GM21717 (cell line): Measurements from ENCODE around the gene MEGF6.
"Not testable (repeated sequence)": the region's sequence is repeated elsewhere in the genome, so short reads cannot be mapped to it uniquely, and the experiment has no call there.

ENCODE experiments used
- ATAC-seq: cut with Tn5 transposase; IDR thresholded peaks from one replicate; pipeline ENCODE4 v1.9.1; 2021; ENCODE audit warnings: mild to moderate bottlenecking, moderate library complexity; ENCODE audit not compliant: unreplicated experiment

MEGF6 gene

DNA sequence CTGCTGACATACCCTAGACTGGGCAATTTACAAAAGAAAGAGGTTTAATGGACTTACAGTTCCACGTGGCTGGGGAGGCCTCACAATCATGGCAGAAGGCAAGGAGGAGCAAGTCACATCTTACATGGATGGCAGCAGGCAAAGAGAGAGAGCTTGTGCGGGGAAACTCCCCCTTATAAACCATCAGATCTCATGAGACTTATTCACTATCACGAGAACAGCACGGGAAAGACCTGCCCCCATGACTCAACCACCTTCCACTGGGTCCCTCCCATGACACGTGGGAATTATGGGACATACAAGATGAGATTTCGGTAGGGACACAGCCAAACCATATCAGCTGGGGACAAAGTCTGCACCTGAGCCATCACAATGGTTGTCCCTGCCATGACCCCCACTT is 35.8 kb downstream of the MEGF6 start:
- ATAC-seq = not testable (repeated sequence)

DNA sequence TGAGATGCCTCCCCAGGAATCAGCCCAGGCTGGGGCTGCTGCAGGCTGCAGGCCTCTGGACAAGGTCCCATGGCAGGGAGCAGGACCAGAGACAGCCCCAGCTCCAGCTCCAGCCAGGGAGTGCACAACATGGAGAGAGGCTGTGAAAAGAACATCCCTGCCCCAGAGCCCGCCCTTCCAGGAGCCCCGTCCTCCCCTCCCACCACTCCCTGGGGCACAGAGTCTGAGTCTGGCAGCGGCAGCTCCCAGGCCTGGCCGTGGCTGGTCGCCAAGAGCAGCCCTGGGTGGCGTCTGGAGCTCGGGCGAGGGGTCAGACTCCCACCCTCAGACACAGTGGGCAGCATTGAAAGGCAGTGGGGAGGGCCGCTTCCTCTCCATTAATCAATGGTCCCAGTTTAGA is 37.8 kb downstream of the MEGF6 start:
- no peak for ATAC-seq

DNA sequence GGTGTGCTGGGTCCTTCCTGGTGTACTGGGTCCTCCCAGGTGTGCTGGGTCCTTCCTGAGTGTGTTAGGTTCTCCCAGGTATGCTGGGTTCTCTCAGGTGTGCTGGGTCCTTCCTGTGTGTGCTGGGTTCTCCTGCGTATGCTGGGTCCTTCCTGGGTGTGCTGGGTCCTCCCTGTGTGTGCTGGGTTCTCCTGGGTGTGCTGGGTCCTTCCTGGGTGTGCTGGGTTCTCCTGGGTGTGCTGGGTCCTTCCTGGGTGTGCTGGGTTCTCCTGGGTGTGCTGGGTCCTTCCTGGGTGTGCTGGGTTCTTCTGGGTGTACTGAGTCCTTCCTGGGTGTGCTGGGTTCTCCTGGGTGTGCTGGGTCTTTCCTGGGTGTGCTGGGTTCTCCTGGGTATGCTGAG is 38.7 kb downstream of the MEGF6 start:
- ATAC-seq = not testable (repeated sequence)

DNA sequence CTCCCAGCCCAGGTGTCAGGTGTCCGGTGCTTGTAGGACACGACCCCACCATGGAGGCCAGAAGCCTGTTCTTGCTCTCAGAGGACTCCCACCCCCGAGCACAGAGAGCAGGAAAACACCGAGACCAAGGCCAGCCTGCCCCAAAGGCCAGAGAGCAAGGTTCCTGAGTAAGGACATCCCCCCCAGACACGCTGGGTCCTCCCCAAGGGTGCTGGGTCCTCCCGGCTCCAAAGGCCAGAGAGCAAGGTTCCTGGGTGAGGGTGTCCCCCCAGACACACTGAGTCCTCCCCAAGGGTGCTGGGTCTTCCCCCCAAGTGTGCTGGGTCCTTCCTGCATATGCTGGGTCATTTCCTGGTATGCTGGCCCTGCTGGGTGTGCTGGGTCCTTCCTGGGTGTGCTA is 40.0 kb downstream of the MEGF6 start:
- no peak for ATAC-seq

DNA sequence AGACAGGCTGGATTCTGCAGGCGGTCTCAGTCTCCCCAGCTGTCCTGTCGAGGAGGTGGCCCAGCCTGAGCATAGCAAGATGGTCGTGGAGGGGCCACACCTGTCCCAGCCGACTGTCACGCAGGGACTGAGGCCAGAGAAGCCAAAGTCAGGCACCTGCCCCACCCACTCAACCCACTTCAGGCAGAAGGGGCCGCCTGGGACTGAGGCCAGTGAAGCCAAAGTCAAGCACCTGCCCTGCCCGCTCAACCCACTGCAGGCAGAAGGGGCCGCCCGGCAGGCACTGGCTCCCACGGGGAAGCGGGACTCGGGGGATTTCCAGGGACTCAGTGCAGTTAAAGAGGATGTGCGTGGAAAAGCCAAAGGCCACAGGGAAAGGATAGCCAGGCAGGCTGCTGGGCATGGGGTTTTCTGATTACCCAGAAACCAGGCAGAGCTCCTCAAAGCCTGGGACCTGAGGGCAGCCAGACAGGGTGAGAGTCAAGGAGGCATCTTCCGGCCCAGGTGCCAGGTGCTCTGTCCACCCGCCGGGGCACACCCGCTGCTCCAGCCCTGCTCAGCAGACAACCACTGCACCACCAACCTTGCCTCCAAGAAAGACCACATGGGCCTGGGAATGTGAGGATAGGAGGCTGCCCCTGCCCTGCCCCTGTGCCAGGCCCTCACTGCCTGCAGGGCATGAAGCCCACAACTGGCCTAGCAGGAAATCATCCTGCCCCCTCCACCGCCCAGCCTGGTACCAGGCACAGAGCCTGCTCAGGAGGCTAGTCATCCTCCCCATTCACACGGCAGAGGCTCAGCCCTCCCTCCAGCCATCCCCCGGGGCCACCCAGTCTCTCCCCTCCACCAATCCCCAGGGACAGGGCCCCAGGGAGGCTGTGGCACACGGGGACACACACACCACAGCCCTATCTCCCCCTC is 41.0 kb downstream of the MEGF6 start:
- no peak for ATAC-seq

DNA sequence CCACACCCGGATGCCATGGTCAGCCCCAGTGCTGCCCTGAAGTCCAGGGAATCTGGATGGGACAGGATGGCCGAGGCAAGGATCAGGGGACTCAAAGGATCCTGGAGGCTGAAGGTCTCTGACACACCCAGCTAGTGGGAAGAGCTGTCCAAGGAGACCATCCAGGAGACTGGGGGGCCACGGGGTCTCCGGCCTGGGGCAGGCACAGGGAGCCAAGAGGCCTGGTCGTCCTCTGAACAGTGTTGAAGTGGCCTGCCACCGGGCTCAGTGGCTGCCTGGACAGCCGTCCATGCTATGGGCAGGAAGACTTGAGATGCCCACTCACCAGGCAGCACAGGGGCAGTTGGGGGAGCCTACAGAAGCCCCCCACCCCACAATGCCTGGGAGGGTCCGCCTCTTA is 41.9 kb downstream of the MEGF6 start:
- ATAC-seq = no peak

DNA sequence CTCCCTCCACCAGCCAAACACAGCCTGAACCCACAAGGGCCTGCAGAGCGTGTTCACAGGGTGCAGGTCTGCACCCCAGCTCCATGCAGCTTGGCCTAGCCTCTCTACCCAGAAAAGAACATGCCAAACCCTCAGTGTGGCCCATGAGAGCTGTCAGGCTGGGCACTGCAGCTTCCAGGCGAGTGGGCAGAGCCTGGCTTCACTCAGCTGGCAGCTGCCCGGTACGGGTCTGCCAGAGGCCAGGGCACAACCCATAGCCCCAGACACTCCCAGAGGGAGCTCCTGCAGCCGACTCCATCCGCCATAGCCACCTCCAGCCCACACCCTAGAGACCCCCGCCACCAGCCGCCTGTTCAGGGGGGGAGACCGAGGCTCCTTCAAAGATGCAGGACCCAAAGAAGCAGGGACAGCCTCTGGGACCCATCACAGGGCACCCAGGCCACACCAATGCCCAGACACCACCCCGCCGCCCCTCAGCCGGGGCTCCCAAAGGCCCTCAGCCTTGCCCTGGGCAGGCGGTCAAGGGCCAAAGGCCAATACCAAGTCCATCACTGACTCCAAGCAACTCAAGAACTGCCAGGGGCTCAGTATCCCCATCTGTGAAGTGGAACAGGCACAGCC is 42.4 kb downstream of the MEGF6 start:
- ATAC-seq = no peak

DNA sequence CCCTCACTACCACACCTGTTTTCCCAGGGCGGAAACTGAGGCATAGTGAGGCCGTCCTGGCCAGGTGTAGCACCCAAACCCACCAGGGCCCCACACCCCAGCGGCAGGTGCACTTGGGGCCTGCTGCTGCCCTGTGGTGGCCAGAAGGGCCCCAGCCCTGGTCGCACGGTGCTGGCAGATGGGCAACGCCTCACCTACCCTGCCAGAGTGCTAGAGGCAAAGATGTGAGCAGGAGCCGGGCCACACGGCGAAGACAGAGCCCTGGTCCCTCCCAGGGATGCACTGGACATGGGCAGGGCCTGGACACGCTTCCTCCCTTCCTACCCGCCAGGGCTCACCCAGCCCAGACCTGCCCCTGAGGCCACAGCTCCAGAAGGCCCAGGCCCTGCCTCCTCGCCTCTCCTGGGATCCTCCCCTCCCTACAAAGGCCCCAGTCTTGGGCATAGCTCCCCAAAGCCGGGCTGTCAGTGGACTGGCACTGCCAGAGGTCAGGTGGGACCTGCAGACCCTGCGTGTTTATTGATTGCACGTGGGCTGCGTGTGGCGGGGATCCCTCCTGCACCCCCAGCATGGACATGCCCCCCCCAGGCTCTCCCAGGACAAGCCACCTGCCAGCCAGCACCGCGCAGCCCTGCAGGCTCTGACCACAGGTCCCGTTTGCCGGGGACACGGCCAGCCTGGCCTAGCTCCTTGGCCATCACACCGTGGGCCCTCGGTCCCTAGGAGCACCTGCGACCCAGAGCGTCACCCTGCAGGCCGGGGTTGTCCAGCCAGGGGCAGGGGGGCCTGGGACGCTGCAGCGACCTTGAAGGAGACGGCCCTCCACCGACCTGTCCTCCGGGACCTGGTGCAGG is 44.1 kb downstream of the MEGF6 start:
- ATAC-seq = no peak

DNA sequence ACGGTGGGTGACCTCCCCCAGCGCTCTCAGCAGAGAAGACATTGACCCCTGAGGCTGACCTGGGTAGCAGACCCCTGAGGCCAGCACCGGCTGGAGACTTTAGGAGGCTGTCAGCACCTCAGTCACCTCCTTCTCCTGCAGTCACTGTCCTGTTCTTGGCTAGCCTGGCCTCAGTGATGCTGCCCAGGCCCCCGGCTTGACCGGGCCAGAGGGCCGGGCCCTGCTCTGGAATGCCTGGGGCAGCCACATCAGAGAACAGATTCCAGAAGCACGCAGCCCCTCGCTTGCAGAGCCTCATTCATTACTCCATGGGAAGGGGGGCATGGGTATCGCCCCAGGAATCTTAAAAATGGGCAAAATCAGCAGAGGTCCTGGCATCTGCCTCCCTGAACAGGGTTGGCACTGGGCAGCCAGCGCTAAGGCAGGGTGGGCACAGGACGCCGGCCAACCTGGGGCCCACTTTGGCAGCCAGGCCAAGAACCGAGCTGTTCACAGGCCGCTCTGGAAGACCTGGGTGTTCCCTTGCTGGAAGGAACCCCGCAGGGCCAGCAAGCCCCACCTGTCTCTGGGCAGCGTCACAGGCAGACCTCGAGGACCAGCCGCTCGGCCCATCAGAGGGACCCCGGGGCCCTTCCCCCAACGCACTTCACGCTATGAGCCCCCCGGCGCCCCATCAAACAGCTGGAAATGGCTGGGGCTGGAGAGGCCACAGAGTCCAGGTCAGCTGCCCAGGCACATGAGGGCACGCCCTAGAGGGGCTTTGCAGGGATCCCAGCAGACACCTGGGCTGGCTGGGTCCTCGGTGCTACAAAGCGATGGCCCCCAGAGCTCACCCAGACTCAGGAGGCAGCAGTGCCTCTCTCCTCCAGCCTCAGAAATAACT is 45.1 kb downstream of the MEGF6 start:
- no peak for ATAC-seq

DNA sequence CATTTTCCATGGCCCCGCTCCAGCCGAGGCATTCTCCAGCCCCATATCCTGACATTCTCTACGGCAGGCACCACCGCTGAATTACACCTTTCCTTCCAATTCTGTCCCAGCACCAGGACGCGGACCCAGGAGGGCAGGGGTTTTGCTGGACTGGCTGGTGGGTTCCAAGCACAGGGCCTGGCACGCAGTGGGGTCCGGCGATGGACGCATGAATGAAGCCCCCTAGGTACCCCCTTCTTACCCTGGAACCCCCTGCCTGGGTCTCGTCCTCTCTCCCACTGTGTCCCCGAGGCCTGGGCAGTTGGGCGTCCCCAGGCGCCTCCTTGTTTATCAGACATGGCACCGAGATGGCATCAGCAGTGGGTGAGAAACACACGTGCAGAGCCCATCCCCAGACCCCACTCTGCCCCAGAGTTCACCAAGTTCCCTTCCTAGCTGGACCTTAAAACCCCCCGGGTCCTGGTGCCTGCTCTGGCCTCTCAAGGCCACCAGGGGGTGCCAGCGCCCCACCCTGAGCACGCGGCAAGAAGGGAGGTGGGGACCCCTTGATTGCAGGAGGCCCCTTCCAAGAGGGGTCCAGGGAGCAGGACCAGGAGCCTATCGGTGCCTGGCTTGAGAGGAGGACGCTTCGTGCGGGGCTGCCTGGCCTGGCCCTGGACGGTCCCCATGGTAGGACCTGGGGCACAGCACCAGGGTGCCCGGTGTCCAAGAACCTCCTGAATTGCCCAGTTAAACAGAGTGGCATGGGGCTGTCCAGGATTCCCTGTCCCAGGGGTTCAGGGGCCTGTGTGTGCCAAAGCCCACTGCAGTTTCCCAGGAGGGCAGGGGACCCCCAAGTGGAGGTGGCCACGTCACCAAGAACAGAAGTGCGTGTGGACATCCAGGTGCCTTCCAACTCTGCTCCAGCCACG is 46.1 kb downstream of the MEGF6 start:
- no peak for ATAC-seq

DNA sequence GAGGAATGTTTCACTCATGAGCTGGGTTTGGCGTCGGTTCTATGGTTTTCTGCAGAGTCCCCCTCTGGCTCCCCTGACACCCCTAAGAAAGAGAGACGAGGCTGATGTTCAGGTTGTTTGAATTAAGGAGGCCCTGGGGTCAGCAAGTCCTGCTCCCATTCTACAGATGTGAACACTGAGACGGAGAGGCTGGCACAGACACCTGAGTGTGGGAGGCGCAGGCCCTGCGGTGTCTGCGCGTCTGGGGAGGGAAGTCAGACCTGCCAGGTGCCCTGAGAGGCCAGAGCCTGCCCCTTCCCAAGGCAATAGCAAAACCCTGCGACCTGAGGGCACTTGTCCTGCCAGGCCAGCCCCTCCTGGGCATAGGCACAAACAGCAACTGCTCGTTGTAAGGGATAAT is 47.7 kb downstream of the MEGF6 start:
- no peak for ATAC-seq

DNA sequence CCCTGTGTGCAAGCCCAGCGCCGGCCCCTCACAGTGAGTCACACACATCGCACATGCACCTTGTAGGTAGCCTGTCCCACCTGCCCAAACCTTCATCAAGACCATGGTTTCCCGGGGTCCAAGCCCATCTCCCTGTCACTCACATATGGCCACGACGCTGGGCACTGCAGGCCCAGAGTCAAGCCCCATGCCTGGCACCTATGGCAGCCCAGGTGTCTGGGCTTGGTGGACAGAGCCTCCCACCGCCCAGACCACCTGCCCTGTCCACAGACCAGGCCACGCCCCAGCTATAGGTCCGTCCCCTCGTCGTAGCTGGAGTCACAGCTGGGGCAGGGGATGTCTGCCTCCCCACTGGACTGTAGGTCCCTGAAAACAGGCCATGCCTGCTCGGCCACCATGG is 48.2 kb downstream of the MEGF6 start:
- no peak for ATAC-seq

DNA sequence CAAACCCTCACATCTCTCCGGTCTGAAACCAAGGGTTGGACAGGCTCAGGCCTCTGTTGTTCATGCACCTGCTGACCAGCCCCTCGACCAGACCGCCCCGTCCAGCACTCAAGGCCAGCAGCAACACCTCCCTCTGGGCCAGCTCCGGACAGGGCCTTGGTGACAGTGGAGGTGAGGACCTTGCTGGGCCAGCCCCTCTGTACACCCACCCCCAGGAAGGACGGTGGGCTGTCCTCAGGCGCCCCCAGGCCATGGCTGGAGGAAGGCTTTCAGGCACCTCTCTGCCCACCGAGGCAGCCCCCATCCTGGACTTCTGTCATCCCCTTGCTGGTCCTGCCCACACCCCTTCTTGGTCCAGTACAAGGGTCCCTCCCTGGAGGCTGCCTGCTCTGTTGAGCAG is 48.6 kb downstream of the MEGF6 start:
- no peak for ATAC-seq

DNA sequence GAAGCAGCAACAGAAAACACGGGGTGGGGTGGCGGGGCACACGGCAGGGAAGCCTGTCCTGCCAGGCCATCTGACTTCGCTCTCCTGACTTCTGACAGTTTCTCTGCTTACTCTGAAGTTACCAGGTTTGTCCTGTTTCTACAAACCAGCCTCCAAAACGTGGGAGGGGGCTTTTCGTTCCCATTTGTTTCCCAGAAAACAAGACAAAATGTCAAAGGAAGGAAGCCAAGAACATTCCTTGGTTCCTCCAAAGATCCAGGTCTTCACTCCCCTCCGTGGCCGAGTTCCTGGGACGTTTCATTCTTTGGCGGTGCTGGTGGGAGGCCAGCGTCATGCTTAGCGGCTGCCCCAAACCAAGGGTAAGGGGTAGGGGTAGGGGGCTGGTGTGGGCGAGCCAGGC is 49.6 kb downstream of the MEGF6 start:
- no peak for ATAC-seq

DNA sequence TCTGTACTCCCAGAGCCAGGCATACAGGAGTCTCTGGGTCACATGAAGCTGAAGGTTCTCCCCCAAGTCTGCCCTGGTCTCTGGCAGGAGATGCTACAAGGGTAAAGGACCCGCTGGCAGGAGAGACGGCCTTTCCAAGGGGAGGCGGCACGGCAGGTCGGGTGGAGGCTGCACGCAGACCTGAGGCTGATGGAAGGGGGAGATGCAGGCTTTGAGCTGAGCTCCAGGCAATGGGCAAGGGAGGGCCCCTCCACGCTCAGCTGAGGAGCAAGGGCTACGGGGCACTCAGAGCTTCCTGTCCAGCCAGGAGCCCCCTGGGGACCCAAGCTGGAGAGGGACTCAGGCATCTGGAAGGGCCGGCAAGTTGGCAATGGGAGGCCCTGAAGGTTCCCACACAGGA is 50.3 kb downstream of the MEGF6 start:
- no peak for ATAC-seq

DNA sequence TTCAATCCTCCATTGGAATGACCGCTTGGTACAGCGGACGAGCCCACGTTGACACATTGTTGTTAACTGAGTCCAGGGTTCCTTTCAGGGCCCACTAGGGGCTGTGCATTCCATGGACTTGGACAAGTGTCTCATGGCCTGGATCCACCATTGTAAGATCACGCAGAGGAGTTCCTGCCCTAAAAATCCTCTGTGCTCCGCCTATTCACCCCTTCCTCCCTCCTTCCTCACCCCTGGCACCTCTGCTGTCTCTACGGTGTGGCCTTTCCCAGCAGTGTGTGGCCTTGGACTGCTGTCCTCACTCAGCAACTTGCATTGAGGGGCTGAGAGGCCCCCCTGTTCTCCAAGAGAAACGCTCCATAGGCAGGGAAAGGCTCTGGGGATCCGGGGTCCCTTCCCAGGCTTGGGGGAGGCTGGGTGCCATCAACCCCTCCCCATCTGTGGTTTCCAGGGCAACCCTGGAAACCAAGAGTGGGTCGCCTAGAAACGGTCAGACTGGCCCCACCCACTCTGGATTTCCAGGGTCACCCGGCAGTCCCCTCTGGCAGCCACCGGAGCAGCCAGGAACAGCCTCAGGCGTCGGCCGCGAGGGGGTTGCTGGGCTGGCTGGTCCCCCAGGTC is 50.9 kb downstream of the MEGF6 start:
- no peak for ATAC-seq

DNA sequence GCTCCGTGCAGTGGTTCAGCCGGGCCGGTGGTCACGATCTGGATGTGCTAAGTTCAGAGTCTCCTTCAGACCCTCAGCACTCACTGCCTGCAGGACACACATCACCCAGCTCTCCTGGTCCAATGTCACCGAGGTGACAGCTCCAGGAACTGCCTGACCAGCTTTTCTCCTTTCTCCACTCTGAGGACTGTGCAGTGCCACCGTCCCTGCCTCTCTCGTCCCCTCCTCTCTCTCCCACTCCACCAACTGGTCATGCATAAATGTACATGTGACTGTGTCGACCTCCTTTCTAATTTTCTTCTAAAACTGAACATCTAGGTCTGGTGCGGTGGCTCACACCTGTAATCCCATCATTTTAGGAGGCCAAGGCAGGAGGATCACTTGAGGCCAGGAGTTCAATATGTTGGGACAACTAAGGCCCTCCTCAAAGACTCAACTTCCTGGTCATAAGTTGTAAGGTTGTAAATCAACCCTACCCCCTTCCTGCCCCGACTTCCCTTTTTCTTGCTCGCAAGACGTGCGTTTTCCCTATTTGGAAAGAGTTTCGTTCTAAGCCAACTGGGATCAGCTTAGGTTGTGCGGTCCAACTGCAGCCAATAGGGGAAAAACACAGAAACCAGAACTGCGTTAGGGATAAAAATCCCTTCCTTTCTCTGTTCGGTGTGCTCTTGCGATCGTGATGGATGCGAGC is 53.1 kb downstream of the MEGF6 start:
- ATAC-seq = no peak

DNA sequence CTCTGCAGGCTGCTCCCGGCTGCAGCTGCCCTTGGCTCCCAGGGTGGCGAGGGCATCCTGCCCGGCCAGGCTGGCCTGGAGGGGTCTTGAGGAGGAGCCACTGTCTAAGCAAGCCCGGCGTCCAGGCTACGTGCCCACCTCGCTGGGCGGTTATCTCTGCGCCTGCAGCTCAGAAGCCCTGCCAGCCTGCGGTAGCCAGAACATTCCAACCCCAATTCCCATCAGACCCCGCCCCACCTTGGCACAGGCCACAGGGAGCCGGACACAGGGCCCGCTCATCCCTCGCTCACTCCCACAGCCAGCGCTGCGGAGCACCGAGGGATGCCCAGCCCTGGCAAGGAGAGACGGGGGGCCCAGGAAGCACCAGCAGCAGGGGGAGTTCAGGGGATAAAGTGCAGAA is 53.9 kb downstream of the MEGF6 start:
- no peak for ATAC-seq

DNA sequence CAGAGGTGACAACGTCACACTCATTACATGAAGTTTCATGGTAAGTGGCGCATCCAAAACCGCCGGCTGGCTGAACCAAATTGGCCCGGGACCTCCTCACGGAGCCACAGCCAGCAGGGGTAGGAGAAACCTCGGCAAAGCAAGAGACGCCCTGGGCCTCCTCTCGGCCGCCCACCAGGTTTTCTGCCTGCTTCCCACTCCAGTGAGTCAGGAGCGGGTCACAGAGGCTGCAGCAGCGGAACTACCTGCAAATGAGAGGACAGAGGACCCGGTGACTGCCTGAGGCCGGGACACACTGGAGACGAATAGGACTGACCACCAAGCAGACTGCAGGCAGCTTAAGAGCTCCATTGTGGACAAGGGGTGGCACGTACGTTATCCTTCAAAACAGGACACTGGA is 55.0 kb downstream of the MEGF6 start:
- no peak for ATAC-seq
